ENCODE results near the gene SASH1. TPM values are rescaled to one million over a fixed set of nuclear protein-coding genes. Genes with fewer than 3 reads are reported as not detected.

Gene SASH1
- total and polyA plus RNA-seq, 2 donors (not counting 3 experiments of a cell fraction or from before 2014, with no cell fraction given) = 18.5 to 103 TPM

- TF ChIP-seq POLR2A (IDR thresholded peaks at IDR 0.05; ENCODE audit: low read depth, low read length) (no peak), GATA2 (IDR thresholded peaks at IDR 0.05; ENCODE audit: insufficient read depth, insufficient read length, low read depth, low read length) (peak; percentile 79)
- Histone ChIP-seq H3K9me1 (replicated peaks; ENCODE audit: control insufficient read depth, extremely low read depth, insufficient read depth, low read length) (no peaks in the 10 kb centered on the region), H3K27me3 (ENCODE audit: control insufficient read depth in 2 of 2, insufficient read depth in 2 of 2, low read length in 2 of 2) (no peaks in the 10 kb centered on the region), H3K36me3 (ENCODE audit: control insufficient read depth in 2 of 2, extremely low read depth in 1 of 2, insufficient read depth in 2 of 2, low read length in 2 of 2) (no peaks in the 10 kb centered on the region), H3K4me3 (replicated peaks in 1 of 3; ENCODE audit: insufficient read depth in 1 of 3, low read depth in 1 of 3, low read length in 3 of 3) (peak overlapping the region; percentile 69 to 97 (median 96)), H3K27ac (ENCODE audit: insufficient read depth, low read depth, low read length) (peak overlapping the region; percentile 94), H3K4me2 (ENCODE audit: insufficient read depth, low read length) (peak overlapping the region; percentile 99), H2AFZ (ENCODE audit: low read depth, low read length) (no peak overlapping the region), H3K9me3 (replicated peaks; ENCODE audit: control insufficient read depth, insufficient read depth, low read length) (no peaks in the 10 kb centered on the region), H3K79me2 (ENCODE audit: control insufficient read depth, insufficient read depth, low read length) (peaks cover 77% of the 10 kb centered on the region), H4K20me1 (replicated peaks; ENCODE audit: control insufficient read depth, extremely low read depth, insufficient read depth, low read length) (no peaks in the 10 kb centered on the region), H3K9ac (replicated peaks; ENCODE audit: extremely low read depth, insufficient read depth, low read length) (peak overlapping the region; percentile 93), H3K4me1 (ENCODE audit: control insufficient read depth, extremely low read depth, insufficient read depth, low read length) (peaks cover 54% of the 10 kb centered on the region)
- dilution Hi-C loops (cut with MboI; ENCODE audit: extremely low pct_ligation_motif_present, low sequenced_read_pairs) = no loop called here
- FAIRE-seq (peak; percentile 59), DNase-seq (ENCODE audit: low read depth, low spot score) (peak; percentile 60)
- ChIA-PET POLR2A (no interaction called here), CTCF (interaction anchor here (1.0 to 1.9 kb wide), 5 partner anchors 76 to 961 kb away, joined by 3 to 6 read pairs (median 5); no protein-coding TSS in a partner anchor)
- intact Hi-C loops (cut with micrococcal nuclease) = loop anchor here (1.0 to 5.0 kb wide), 6 partner anchors 38 to 836 kb away; partner anchors contain the start of gene SAMD5
- TSS peak; percentile 43 for BruUV-seq (replicated peaks)
Measured at GRCh38 chr6:148343047-148343782, 577 bp downstream of the SASH1 start.

- no TSS peak for BruUV-seq (replicated peaks)
- peak overlapping the region; percentile 30 to 69 (median 58) for H3K4me3 ChIP-seq (replicated peaks in 1 of 3; ENCODE audit: insufficient read depth in 1 of 3, low read depth in 1 of 3, low read length in 3 of 3)
- peaks cover 94% of the 10 kb centered on the region for H3K79me2 ChIP-seq (ENCODE audit: control insufficient read depth, insufficient read depth, low read length)
- peak overlapping the region; percentile 94 for H3K27ac ChIP-seq (ENCODE audit: insufficient read depth, low read depth, low read length)
- TF ChIP-seq JUN (IDR thresholded peaks at IDR 0.05; ENCODE audit: borderline replicate concordance, insufficient read depth, insufficient read length, low read depth) (no peak), MAX (IDR thresholded peaks at IDR 0.05; ENCODE audit: insufficient read depth, insufficient read length) (no peak), POLR2AphosphoS5 (IDR thresholded peaks at IDR 0.05; ENCODE audit: insufficient read depth, low read depth, low read length) (peak; percentile 16), FOS (IDR thresholded peaks at IDR 0.05; ENCODE audit: borderline replicate concordance, insufficient read depth, low read length) (no peak), MYC (IDR thresholded peaks at IDR 0.05; ENCODE audit: low read depth, low read length) (no peak), GATA2 (IDR thresholded peaks at IDR 0.05; ENCODE audit: insufficient read depth, insufficient read length, low read depth, low read length) (no peak), EZH2 (IDR thresholded peaks at IDR 0.05; ENCODE audit: borderline replicate concordance, low read depth, low read length, severe bottlenecking) (no peak)
- H2AFZ ChIP-seq (ENCODE audit: low read depth, low read length) = no peak overlapping the region
- FAIRE-seq = peak; percentile 62
- dilution Hi-C loops (cut with MboI; ENCODE audit: extremely low pct_ligation_motif_present, low sequenced_read_pairs) = no loop called here
- no peaks in the 10 kb centered on the region for H3K36me3 ChIP-seq (ENCODE audit: control insufficient read depth in 2 of 2, extremely low read depth in 1 of 2, insufficient read depth in 2 of 2, low read length in 2 of 2)
- ChIA-PET CTCF (interaction anchor here (0.8 to 5.1 kb wide), 9 partner anchors 15 to 839 kb away, joined by 3 to 36 read pairs (median 6); no protein-coding TSS in a partner anchor), POLR2A (interaction anchor here (0.9 to 1.9 kb wide), 2 partner anchors 19 to 53 kb away, joined by 3 to 6 read pairs; no protein-coding TSS in a partner anchor)
- peak overlapping the region; percentile 99 for H3K4me2 ChIP-seq (ENCODE audit: insufficient read depth, low read length)
- H3K27me3 ChIP-seq (ENCODE audit: control insufficient read depth in 2 of 2, insufficient read depth in 2 of 2, low read length in 2 of 2) = no peaks in the 10 kb centered on the region
- H3K9me3 ChIP-seq (replicated peaks; ENCODE audit: control insufficient read depth, insufficient read depth, low read length) = no peaks in the 10 kb centered on the region
- peak overlapping the region; percentile 93 for H3K9ac ChIP-seq (replicated peaks; ENCODE audit: extremely low read depth, insufficient read depth, low read length)
- no peaks in the 10 kb centered on the region for H3K9me1 ChIP-seq (replicated peaks; ENCODE audit: control insufficient read depth, extremely low read depth, insufficient read depth, low read length)
- peaks cover 62% of the 10 kb centered on the region for H3K4me1 ChIP-seq (ENCODE audit: control insufficient read depth, extremely low read depth, insufficient read depth, low read length)
- intact Hi-C loops (cut with micrococcal nuclease) = loop anchor here (1.0 kb wide), 1 partner anchor 8 kb away; no protein-coding TSS in a partner anchor
- peak; percentile 67 for DNase-seq (ENCODE audit: low read depth, low spot score)
- H4K20me1 ChIP-seq (replicated peaks; ENCODE audit: control insufficient read depth, extremely low read depth, insufficient read depth, low read length) = no peaks in the 10 kb centered on the region
Measured at GRCh38 chr6:148345176-148345575, 2.5 kb downstream of the SASH1 start.

All from endothelial cell of umbilical vein (primary cell).